G401.6 (cell line): ENCODE results near the gene CCDC71L.

Source experiments
- FAIRE-seq: peaks from 2 replicates; lab custom pipeline; 2012; peaks lifted over from hg19 to GRCh38; lab: Jason Lieb, UNC

The CCDC71L gene

GRCh38 chr7:106625678-106626301 lies 35.2 kb downstream of the CCDC71L start:
- FAIRE-seq: no peak

- no peak for FAIRE-seq
Observed at GRCh38 chr7:106623853-106624252, 37.1 kb downstream of the CCDC71L start.

- FAIRE-seq: no peak
Observed at GRCh38 chr7:106623315-106623660, 37.7 kb downstream of the CCDC71L start.

- FAIRE-seq: no peak
Observed at GRCh38 chr7:106622654-106623314, 38.2 kb downstream of the CCDC71L start.

- FAIRE-seq: no peak
Observed at GRCh38 chr7:106621393-106622132, 39.4 kb downstream of the CCDC71L start.

- FAIRE-seq: no peak
Observed at GRCh38 chr7:106620676-106621075, 40.3 kb downstream of the CCDC71L start.

- FAIRE-seq: no peak
Observed at GRCh38 chr7:106620034-106620433, 40.9 kb downstream of the CCDC71L start.

GRCh38 chr7:106619213-106619612 lies 41.7 kb downstream of the CCDC71L start:
- no peak for FAIRE-seq

GRCh38 chr7:106618480-106618879 lies 42.5 kb downstream of the CCDC71L start:
- no peak for FAIRE-seq

- no peak for FAIRE-seq
Observed at GRCh38 chr7:106617860-106618259, 43.1 kb downstream of the CCDC71L start.

GRCh38 chr7:106616708-106617051 lies 44.3 kb downstream of the CCDC71L start:
- FAIRE-seq: no peak

GRCh38 chr7:106615808-106616707 lies 44.9 kb downstream of the CCDC71L start:
- no peak for FAIRE-seq

- FAIRE-seq: no peak
Observed at GRCh38 chr7:106614751-106615150, 46.2 kb downstream of the CCDC71L start.

GRCh38 chr7:106613848-106614560 lies 47.0 kb downstream of the CCDC71L start:
- FAIRE-seq: no peak

- FAIRE-seq: no peak
Observed at GRCh38 chr7:106613279-106613678, 47.7 kb downstream of the CCDC71L start.

GRCh38 chr7:106612432-106612831 lies 48.5 kb downstream of the CCDC71L start:
- no peak for FAIRE-seq

GRCh38 chr7:106611911-106612310 lies 49.0 kb downstream of the CCDC71L start:
- no peak for FAIRE-seq

- no peak for FAIRE-seq
Observed at GRCh38 chr7:106610996-106611886, 49.7 kb downstream of the CCDC71L start.

GRCh38 chr7:106609416-106609815 lies 51.5 kb downstream of the CCDC71L start:
- no peak for FAIRE-seq

- no peak for FAIRE-seq
Observed at GRCh38 chr7:106608661-106609060, 52.3 kb downstream of the CCDC71L start.
